HG03196 (cell line): Measurements from ENCODE around the gene JADE2.

Source experiments
- ATAC-seq: cut with Tn5 transposase; IDR thresholded peaks from one replicate; pipeline ENCODE4 v1.9.1; 2021; ENCODE audit not compliant: unreplicated experiment

The JADE2 gene

DNA sequence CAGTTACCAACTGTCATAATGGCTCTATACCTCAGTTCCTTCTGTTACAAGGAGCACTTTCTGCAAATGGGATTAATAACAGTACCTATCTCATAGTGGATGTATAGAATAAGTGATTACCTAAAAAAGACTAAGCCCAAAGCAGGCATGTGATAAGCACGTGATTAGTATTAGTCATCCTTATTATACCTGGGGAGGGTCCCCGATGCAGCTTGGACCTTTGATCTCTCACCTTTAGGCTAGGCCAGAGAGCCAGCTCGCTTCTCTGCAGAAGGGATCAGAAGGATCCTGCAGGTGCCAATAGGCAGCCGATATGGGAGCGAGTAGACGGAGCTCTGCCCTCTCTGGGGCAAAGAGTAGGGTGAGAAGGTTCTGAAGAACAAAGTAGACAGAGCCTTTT lies 4.0 kb downstream of the JADE2 start:
- ATAC-seq, result no peak

DNA sequence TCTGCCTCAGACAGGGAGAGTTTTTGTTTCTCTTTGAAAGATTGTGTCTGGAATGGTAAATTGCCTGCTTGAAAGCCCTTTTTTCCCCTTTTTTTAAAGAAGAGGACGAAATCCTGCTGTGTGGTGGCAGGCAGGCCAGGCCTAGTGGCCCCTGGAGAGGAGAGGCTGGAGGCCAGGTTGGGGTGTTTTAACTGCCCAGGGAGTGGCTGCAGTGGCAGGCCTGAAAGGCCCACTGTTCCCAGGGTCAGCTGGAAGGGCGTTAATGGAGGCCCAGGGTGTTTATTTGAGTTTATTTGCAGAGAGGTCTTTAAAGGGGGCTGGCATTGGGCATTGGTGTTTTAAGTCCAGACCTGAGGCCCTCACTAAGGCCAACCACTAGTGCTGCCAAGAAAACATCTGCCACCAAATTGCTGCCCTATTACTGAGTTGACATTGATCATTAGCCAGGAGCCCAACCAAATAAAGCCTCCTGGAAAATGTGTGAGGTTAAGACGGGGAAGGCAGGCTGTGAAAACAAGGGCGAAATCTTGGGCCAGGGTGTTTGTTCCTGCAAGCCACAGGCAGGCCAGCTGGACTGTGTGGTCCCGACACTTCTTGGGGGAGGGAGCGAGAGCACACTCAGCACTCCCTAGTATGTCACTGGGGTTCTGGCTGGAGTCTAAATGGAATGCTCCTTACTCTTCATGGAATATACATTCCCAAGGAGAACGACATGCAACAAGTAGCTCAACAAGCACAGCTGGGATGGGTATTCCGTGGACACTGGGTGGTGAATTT lies 5.0 kb downstream of the JADE2 start:
- no peak for ATAC-seq

DNA sequence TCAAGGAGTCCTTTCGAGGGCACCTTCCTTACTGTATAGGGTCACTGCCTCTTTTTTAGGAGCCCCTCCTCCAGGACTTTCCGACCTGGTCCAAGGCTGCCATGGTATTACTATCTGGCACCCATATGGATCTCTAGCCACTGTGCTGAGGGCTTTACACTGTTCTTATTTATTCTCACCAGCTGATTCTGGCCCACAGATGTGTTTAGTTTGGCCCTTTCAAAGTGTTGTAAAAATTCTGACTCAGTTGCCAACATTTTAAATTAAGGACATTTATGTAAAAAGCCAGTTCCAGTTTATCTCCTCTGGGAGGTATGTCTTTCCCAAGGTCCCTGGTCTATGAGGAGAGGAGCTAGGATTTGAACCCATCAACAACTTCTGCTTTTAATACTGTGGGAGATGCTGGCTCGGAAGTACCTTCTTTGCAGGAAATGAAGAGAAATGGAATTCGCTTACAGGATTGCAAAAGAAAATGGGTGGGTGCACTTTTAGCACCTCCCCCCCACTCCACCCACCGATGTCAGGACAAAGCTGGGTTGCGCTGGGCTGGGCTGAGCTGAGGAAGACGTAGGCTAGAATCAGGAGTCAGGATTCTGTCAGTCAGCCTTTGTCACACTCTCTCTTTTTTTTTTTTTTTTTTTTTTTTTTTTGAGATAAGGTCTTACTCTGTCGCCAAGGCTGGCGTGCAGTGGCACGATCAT lies 7.8 kb downstream of the JADE2 start:
- no peak for ATAC-seq

DNA sequence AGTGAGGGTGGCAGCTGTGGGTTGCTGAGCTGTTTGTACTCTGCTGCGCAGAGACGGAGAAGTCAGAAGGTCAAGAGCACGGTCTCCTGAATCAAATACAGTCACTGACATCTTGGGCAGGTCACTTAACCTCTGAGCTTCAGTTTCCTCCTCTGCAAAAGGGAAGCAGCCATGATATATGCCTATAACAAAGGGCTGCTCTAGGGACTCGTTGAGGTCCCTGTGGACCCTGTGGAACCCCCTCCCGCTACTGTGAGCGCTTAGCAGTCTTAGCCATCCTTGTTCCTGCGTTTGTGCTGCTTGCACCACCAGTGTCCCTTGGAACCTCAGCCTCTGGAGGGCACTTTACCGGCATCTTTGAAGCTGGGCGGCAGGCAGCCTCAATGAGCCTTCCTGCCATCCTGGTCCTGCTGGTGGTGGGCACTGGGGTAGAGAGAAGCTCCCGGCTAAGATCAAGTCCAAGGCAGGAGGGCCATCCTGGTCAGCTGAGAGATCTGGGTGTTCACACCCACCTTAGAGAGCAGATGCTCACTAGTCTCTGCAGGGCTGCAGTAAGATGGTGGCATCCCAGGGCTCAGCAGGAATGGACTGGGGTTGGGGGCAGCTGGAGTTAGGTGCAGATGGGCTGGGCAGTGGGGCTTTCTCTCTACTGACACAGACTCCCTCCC lies 8.7 kb downstream of the JADE2 start:
- no peak for ATAC-seq

DNA sequence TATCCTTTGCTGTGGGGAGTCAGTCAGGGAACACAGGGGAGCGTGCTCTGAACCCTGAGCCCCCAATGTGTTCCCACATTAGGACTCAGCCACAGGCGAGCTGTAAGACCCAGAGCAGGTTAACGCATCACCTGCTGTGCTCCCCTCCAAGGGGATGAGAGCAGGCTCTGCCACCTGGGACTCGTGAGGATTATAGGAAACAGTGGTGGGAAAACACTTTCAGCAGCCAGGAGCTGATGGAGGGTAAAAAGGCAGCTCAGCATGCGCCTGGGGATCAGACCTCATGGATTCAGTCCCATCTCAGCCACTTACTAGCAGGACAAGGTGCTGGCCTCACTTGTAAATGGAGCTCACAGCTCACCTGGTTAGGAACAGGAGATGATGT lies 9.2 kb downstream of the JADE2 start:
- no peak for ATAC-seq

DNA sequence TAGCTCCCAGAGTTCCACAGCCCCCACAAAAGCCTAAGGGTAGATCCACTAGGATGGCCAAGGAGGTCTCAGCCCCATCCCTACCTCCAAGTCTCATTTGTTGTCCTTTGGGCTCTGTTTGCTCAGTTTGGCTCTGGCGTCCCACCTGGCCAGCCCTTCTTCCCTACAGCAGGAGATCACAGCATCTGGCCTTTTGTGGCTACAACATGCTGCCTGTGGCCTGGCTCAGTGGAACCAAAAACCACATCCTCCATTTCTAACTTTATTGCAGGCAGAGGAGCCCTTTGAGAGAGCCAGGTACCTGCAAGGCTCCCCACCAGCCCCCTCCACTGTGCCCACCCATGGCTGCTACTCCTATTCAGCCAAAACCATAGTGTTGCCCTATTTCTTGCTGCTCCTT lies 11.4 kb downstream of the JADE2 start:
- no peak for ATAC-seq

DNA sequence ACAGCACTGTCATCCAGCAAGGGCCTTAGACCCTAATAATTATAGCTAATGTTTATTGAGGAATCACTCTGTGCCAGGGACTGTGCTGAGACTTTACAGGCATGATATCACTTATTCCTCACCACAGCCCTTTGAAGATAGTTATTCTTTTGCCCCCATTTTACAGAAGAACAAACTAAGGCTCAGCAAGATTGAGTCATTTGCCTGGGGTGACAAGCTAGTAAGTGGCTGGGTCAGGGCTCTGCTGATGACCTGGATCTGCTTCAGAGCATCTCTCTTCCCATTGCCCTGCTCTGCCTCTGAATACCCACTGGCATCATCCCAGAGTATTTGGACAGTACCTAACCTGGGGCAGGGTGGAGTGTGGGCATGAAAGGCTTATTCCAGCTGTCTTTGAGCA lies 11.8 kb downstream of the JADE2 start:
- no peak for ATAC-seq

DNA sequence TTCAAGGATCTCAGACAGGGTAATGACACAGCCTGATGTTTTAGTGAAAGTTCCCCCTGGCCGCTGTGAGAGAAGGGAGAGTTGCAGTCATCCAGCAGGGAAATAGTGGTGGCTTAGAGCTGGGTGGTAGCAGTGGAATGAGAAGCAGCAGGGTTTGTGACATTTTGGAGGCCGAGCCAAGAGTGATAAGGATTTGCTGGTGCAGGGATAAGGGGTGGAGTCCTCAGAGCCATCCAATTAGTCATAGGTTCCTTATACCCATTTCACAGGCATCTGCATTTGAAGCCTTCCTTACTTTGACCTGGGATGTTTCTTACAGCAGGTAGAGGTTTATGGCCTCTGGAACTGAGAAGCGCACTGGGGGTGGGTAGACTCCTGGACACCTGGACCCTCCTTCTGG lies 12.8 kb downstream of the JADE2 start:
- no peak for ATAC-seq

DNA sequence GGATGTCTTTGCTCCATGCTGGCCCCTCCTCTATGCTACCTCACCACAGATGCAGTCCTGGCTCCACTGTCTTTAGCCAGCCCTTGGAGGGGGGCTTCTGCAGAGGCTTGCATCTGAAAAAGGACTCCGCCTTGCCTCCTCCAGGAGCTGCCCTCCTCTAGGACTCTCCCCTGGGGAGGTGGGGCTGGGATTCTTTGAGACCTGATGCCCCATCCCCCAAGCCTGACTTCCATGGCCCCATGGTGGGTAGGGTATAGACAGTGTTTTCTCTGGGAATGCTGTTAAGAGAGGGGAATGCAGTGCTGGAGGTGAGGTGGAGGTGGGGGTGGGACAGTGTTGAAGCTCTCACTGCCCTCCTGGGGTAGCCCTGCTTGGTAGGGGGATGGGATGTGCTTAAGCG lies 14.3 kb downstream of the JADE2 start:
- ATAC-seq, result no peak

DNA sequence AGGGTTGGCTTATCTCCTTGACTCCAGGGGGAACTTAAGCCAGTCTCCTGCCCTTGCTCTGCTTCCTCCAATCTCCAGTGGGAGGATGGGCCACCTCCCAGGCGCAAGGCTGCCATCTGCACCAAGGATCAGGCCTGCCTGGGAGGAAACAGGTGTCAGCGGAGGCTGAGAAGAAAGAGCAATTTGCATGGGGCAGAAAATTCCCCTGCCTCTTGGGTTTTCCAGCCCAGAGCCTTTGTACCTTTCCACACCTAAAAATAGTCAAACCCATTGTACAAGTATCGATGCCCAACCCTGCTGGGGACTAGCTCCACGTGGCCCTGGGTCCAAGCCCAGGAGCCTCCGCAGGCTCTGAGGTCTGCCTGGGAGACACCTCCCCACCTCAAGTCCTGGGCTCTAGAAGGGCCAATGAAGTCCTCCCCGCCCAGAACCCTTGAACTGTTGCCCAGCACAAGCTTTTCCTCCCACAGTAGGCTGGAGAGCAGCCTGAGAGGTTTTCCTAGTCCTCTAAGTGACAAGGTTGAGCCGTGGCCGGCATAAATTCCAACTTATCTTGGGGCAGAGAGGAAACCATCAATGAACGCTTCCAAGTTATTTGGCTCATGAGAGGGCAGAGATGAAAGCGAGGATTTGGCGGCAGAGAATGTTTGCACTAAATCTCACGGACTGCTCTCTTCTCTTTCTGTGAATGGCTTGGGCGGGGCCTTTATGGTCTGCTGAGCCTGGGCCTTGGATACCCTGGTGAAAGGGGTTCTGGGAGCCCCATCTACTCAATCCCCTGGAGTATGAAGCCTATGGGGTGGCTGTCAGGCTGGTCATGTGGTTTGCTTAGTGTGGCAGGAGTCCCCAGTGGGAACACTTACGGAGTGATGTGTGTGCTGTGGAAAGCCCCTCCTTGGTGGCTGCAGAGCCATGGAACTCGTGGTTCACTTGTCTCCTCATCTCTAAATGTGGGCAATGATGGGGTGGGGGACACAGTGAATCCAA lies 15.6 kb downstream of the JADE2 start:
- peak; percentile 22 for ATAC-seq

DNA sequence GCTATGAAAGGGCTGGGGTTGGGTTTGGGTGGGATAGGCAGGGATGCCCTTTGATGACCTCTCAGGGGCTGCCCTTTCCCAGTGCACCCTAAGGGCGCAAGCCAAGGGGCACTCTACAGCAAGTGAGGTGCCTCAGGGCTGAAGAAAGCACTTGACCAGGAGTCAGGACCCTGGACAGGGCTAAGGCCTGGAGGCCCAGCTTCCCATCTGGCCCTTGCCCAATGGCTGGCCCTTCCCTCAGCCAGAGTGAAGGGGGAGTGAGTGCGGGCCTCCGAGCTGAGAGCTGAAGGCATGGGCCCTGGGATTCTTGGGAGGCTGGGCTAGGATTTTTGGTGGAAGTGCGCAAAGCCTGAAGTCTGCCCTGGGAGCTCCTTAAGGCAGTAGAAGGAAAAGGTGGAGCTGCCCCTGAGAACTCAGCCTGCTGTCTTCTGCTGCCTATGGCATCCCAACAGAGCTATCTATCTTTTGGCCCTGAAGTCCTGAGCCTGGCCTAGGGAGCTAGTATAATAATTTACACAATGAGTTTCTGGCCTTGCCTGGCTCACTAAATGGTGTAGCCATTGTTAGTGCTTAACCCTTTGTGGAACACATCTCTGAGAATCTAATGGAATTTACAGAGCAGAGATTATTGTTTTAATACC lies 16.4 kb downstream of the JADE2 start:
- ATAC-seq, result no peak

DNA sequence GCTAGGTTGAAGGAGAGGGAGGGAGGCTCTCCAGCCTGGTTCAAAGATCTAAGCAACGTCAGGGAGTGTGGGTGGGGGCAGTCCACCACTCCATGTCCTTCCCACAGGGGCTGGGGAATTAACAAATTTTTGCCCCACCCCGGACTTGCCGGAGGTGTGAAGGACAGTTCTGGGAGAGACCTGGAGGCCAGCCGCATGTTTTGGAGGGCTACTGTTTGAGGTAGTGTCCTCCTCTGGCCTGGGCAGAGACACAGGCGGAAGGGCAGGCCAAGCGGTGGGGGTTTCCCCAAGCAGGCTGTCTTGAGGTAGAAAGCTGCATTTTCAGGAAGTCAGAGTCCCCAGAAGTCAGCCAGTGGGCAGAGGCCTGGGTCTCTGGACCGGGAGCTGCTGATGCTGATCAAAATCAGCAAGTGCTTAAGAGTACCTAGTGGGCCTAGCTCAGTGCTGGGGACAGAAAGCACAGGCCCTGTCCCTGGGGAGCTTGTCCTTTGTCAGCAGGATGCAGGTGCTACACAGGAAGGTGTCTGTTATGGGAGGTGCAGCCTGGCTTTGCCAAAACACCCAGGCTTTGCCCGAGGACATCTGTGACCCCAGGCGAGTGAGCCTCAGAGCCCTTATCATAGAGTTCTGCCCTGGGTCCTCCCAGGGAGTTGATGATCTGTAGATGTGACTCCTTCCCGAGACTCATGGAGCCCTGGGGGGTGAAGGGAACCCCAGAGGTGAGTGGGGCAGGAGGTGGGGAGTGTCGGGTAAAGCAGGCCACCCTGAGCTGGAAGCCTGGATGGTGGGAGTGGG lies 18.5 kb downstream of the JADE2 start:
- peak; percentile 49 for ATAC-seq

DNA sequence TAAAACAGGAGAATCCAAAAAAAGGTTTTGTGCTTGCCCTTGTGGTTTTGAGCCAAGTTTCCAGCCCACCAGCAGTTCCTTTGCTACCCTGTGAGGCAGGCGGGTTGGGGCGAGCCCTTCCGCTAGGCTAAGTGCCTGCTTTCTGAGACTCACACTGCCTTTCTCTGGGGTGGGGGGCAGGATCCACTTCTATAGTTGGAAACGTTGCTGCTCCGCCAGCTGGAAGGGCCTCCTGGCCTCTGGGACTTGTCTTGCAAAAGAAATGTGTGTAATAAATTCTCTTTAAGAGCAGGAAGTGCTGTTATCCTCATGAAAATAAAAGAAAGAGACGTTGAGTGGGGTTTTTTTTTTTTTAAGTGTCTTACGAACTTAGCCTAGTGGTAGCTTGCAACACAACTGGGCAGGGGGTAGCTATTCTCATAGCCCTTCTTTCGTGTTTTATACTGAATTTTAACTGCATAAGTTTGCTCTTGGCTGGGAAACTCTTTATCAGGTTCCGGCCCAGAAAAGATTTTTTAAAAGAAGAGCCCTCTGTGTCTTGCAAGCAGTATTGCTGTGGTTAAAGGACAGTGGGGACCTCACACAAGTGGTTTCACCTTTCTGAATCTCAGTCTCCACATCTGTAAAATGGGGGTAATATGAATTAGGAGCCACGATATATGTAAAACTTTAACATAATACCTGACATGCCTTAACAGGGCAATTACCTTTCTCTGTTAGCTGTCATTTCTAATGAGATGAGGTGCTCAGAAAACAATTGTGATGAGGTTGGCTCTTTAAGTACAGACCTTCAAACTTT lies 19.8 kb downstream of the JADE2 start:
- ATAC-seq, result no peak

DNA sequence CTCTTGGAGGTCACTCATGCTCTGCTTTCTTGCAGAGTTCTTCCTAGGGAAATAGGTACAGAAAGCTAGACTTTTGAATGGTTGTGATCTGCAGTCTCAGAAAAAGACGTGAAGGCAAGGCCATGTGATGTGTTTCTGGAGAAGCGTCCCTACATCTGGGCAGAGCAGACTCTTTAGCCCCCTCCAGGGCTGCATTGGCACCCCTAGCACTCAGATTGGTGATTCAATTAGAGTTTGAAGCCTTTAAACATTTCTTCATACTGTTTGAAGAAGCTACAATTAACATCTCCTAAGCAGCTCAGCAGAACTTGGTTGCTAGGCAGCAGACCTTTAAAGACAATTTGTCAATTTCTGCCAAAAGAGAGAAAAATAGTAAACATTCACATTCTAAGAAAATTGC lies 21.6 kb downstream of the JADE2 start:
- no peak for ATAC-seq

DNA sequence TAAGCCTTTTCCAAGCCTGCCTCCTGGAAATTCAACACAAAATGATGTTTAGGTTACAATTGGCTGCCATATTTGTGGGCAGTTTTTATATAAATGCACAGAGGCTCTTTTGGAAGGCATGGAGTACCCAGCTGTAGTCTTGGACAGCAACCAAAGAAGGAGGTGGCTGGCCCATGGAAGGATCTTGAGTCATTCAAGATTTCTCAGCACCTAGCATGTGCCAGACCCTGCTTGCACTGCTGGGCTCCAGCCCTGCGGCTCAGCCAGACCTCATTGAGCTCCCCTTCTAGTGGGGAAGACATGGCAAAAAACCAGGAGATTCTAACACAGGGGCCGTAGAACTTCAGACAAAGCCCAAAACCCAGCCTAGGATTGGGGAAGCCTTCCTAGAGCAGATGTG lies 22.1 kb downstream of the JADE2 start:
- no peak for ATAC-seq

DNA sequence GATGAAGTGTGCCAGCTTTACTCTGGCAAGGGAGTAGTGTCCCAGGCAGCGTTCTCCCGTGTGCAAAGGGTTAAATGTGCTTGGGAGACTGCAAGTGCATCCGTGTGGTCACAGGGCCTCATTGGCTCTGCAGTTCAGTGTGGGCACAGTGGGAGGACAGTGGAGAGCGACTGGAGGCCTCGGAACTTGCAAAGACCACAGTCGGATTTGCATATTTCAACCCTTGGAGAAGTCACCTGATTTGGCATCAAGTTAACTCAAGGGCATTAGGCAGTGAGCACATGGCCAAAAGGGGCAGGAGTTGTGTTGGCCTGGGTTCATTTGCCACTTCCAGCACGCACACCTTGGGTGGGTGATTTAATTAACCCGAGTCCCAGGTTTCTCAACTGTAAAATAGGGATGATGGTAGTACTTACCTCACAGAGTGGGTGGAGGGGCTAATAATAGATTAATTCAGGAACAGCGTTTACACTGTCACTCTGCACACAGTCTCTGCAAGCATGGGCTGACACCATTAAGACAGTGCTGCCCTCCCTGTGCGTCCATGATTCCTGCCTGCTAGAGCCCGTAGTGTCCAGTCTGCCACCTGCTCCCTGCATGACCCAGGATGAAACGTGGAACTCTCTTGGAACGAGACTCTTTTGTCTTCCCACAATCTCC lies 22.7 kb downstream of the JADE2 start:
- ATAC-seq, result no peak

DNA sequence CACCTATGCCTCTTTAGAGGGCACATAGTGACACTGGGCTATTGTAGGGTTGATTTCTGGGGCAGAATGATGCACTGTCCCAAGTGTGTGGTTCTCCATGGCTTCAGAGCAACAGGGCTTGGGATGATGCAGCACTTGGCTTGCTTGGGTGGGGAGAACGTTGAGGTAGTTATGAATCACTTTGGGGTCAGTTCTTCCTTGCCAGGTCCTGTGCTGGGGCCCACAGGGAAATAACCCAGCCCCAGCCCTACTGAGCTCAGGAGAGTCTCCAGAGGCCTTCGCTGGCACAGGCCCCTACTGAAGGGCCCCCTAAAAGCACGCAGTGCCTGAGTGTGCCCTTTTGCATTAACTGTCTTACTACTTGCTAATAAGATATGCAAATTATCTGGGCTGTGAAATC lies 24.2 kb downstream of the JADE2 start:
- no peak for ATAC-seq
